SU-DHL-6 (cell line): ENCODE data around the gene SLC44A3.

Experiments used
- H2AFZ ChIP-seq: fragments of 200-600 bp; sonication (generic); 2 replicates; pipeline ENCODE4 v1.6.1; 2014; ENCODE audit warnings: low read depth, mild to moderate bottlenecking, moderate library complexity, mixed read lengths, antibody characterized with exemption, low read length; ENCODE audit not compliant: severe bottlenecking
- H3F3A ChIP-seq: fragments of 200-600 bp; shearing (Covaris generic); 2 replicates; pipeline ENCODE4 v1.6.0; 2016; ENCODE audit warnings: antibody characterized with exemption, mild to moderate bottlenecking; ENCODE audit not compliant: insufficient read depth
- H3K27ac ChIP-seq: fragments of 200-600 bp; sonication (generic); 2 replicates; pipeline ENCODE4 v1.5.1; 2016; ENCODE audit warnings: low read depth, mild to moderate bottlenecking, low read length, moderate library complexity, mixed read lengths
- H3K27me3 ChIP-seq: fragments of 200-600 bp; sonication (generic), shearing (Covaris generic); 2 replicates; pipeline ENCODE4 v1.6.0; 2014; ENCODE audit warnings: mild to moderate bottlenecking, low read length
- H3K36me3 ChIP-seq: fragments of 200-600 bp; sonication (generic); 2 replicates; pipeline ENCODE4 v1.6.1; 2014; ENCODE audit warnings: mild to moderate bottlenecking, low read length, mixed read lengths
- H3K4me2 ChIP-seq: fragments of 300-600, 200-600 bp; shearing (Covaris generic), sonication (generic); 2 replicates; pipeline ENCODE4 v1.6.0; 2014; ENCODE audit warnings: low read length, low read depth, mild to moderate bottlenecking; ENCODE audit not compliant: poor library complexity, severe bottlenecking
- H3K4me3 ChIP-seq: fragments of 200-600 bp; sonication (generic); 2 replicates; pipeline ENCODE4 v1.5.1; 2014; ENCODE audit warnings: antibody characterized with exemption, low read length, mild to moderate bottlenecking, mixed read lengths; ENCODE audit not compliant: insufficient read depth, poor library complexity, severe bottlenecking
- H3K79me2 ChIP-seq: fragments of 200-600 bp; sonication (generic); 2 replicates; pipeline ENCODE4 v1.6.1; 2014; ENCODE audit warnings: mild to moderate bottlenecking, low read length, moderate library complexity; ENCODE audit not compliant: insufficient read depth
- H3K9ac ChIP-seq: fragments of 200-600 bp; sonication (generic); 2 replicates; pipeline ENCODE4 v1.7.0; 2014; ENCODE audit warnings: mild to moderate bottlenecking, low read length
- H3K9me2 ChIP-seq: fragments of 200-600 bp; sonication (generic); replicated peaks from 2 replicates; pipeline ENCODE4 v1.6.1; 2014; ENCODE audit warnings: low read length; ENCODE audit not compliant: insufficient read depth
- H3K9me3 ChIP-seq: fragments of 200-600 bp; sonication (generic); 2 replicates; pipeline ENCODE4 v1.6.1; 2014; ENCODE audit warnings: low read length, mixed read lengths; ENCODE audit not compliant: insufficient read depth
- H4K20me1 ChIP-seq: fragments of 200-600 bp; sonication (generic); 2 replicates; pipeline ENCODE4 v1.6.1; 2014; ENCODE audit warnings: low read depth, mild to moderate bottlenecking, antibody characterized with exemption, low read length, moderate library complexity, mixed read lengths
- CTCF ChIP-seq: fragments of 200-600 bp; sonication (generic); IDR thresholded peaks from one replicate; pipeline ENCODE4 v1.5.1; 2017; ENCODE audit warnings: antibody characterized with exemption, mild to moderate bottlenecking, low read length, moderate library complexity; ENCODE audit not compliant: insufficient read depth, poor library complexity, severe bottlenecking
- EZH2phosphoT487 ChIP-seq: fragments of 200-600 bp; sonication (generic), shearing (Covaris generic); conservative IDR thresholded peaks from 2 replicates; pipeline ENCODE4 v1.6.1; 2018; ENCODE audit warnings: mild to moderate bottlenecking, antibody characterized with exemption, low read length, moderate library complexity, mixed read lengths

SLC44A3 gene

GRCh38 chr1:94843846-94844245, 23.7 kb downstream of the SLC44A3 start:
- Histone ChIP-seq H3K4me3 (no peak overlapping the region), H3K36me3 (no peaks in the 10 kb centered on the region), H3K79me2 (no peaks in the 10 kb centered on the region), H3K9ac (no peak overlapping the region), H3K27me3 (no peaks in the 10 kb centered on the region), H3K4me2 (no peak overlapping the region), H3K9me3 (no peaks in the 10 kb centered on the region), H4K20me1 (no peaks in the 10 kb centered on the region), H3K9me2 (no peaks in the 10 kb centered on the region), H3F3A (no peaks in the 10 kb centered on the region), H2AFZ (no peak overlapping the region), H3K27ac (no peak overlapping the region)
- TF ChIP-seq CTCF (no peak), EZH2phosphoT487 (no peak)

GRCh38 chr1:94846308-94846707, 26.2 kb downstream of the SLC44A3 start:
- no peak overlapping the region for H2AFZ ChIP-seq
- H3K27ac ChIP-seq: no peak overlapping the region
- H3K9ac ChIP-seq: no peak overlapping the region
- H3K4me2 ChIP-seq: no peak overlapping the region
- no peaks in the 10 kb centered on the region for H3F3A ChIP-seq
- no peaks in the 10 kb centered on the region for H3K36me3 ChIP-seq
- H3K9me2 ChIP-seq: no peaks in the 10 kb centered on the region
- H3K79me2 ChIP-seq: no peaks in the 10 kb centered on the region
- no peaks in the 10 kb centered on the region for H3K9me3 ChIP-seq
- H3K4me3 ChIP-seq: no peak overlapping the region
- no peaks in the 10 kb centered on the region for H4K20me1 ChIP-seq
- H3K27me3 ChIP-seq: no peaks in the 10 kb centered on the region
- TF ChIP-seq EZH2phosphoT487 (no peak), CTCF (no peak)

GRCh38 chr1:94851571-94851970, 31.4 kb downstream of the SLC44A3 start:
- Histone ChIP-seq H3K4me2 (no peak overlapping the region), H3K79me2 (no peaks in the 10 kb centered on the region), H3K9me3 (no peaks in the 10 kb centered on the region), H3F3A (no peaks in the 10 kb centered on the region), H4K20me1 (no peaks in the 10 kb centered on the region), H3K9ac (no peak overlapping the region), H3K27ac (no peak overlapping the region), H3K36me3 (no peaks in the 10 kb centered on the region), H3K27me3 (no peaks in the 10 kb centered on the region), H3K4me3 (no peak overlapping the region), H2AFZ (no peak overlapping the region), H3K9me2 (no peaks in the 10 kb centered on the region)
- TF ChIP-seq CTCF: no peak
- no peak for TF ChIP-seq EZH2phosphoT487
